Muscle of leg (tissue), 11 donors: ENCODE data around the gene FAM107B. TPM values are rescaled to one million over a fixed set of nuclear protein-coding genes. Genes with fewer than 3 reads are reported as not detected.
"Not testable (repeated sequence)": the region's sequence is repeated elsewhere in the genome, so short reads cannot be mapped to it uniquely, and the experiment has no call there.

Experiments
- DNase-seq: peaks from one replicate; pipeline ENCODE4 v3.0.0; 2013
- H3K27ac ChIP-seq: one replicate; pipeline ENCODE4 v1.5.1; 2013; ENCODE audit warnings: mild to moderate bottlenecking, low read length, control low read depth
- H3K27me3 ChIP-seq: one replicate; pipeline ENCODE4 v1.6.1; 2013; ENCODE audit warnings: low read length; ENCODE audit not compliant: control insufficient read depth, insufficient read depth
- H3K36me3 ChIP-seq: one replicate; pipeline ENCODE4 v1.6.1; 2013; ENCODE audit warnings: low read length; ENCODE audit not compliant: control insufficient read depth, insufficient read depth
- H3K4me1 ChIP-seq: one replicate; pipeline ENCODE4 v1.6.1; 2013; ENCODE audit warnings: low read length; ENCODE audit not compliant: control insufficient read depth, insufficient read depth
- H3K4me3 ChIP-seq: one replicate; pipeline ENCODE4 v1.5.1; 2013; ENCODE audit warnings: low read length, control low read depth
- H3K9me3 ChIP-seq: replicated peaks from 2 replicates; pipeline ENCODE4 v1.6.1; 2013; ENCODE audit warnings: low read depth, low read length; ENCODE audit not compliant: control insufficient read depth
- WGBS: methylation state at CpG from one replicate; pipeline ENCODE4 v1.1.5; 2013; ENCODE audit warnings: missing lambda C conversion rate; ENCODE audit not compliant: insufficient coverage; 5-methylcytosine and 5-hydroxymethylcytosine counted together
- polyA plus RNA-seq, 8 donors: library from polyadenylated mRNA; unstranded; fragments of 120-200 nt; gene quantifications; one replicate each; pipeline versions ENCODE4 v1.2.1 to v1.2.3, GENCODE V29; 2013; ENCODE audit warnings: inconsistent platforms in 1 of 8, low replicate concordance in 1 of 8; ENCODE audit not compliant: insufficient read length in 8 of 8, insufficient read depth in 1 of 8
- total RNA-seq: library from RNA; stranded (reverse); fragments of 120-200 nt; gene quantifications from one replicate; pipeline ENCODE4 v1.2.4, GENCODE V29; 2013

FAM107B gene
- total and polyA plus RNA-seq, 9 donors = 13.5 to 32.4 (median 18.7) TPM

DNA sequence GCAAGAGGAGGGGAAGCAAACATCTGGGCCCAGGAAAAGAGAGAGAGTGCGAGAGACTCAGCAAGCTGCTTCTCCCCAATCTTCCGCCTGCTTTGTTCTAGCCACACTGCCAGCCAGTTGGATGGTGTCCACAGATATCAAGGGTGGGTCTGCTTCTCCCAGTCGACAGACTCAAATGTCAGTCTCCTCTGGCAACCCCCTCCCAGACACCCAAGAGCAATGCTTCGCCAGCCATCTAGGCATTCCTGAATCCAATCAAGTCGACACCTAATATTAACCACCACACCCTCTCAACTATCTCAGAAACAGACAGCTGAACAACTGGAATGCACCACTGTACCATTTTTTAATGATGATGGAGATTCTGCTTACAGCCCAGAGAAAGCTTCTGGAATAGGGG, 57.1 kb downstream of the FAM107B start:
- H3K9me3 ChIP-seq = no peaks in the 10 kb centered on the region
- peaks cover 2% of the 10 kb centered on the region for H3K27me3 ChIP-seq
- peaks cover 3% of the 10 kb centered on the region for H3K4me1 ChIP-seq
- H3K4me3 ChIP-seq = no peak overlapping the region
- WGBS = 85% methylated on average over 4 of the region's 5 CpGs
- H3K36me3 ChIP-seq = no peaks in the 10 kb centered on the region
- no peak for DNase-seq
- H3K27ac ChIP-seq = no peak overlapping the region

- no peaks in the 10 kb centered on the region for H3K36me3 ChIP-seq
- H3K9me3 ChIP-seq = no peaks in the 10 kb centered on the region
- peaks cover 3% of the 10 kb centered on the region for H3K4me1 ChIP-seq
- no peaks in the 10 kb centered on the region for H3K27me3 ChIP-seq
- no peak overlapping the region for H3K4me3 ChIP-seq
- H3K27ac ChIP-seq = no peak overlapping the region
- no peak for DNase-seq
- no CpG with 5 or more reads among the region's 5 CpGs for WGBS
Measured at GRCh38 chr10:14712991-14713424, 61.7 kb downstream of the FAM107B start.

DNA sequence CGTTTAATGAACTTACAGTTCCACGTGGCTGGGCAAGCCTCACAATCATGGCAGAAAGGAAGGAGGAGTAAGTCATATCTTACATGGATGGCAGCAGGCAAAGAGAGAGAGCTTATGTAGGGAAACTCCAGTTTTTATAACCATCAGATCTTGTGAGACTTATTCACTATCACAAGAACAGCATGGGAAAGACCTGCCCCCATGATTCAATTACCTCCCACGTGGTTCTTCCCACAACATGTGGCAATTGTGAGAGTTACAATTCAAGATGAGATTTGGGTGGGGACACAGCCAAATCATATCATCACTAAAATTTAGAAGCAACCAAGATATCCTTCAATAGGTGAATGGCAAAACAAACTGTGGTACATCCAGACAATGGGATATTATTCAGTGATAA, 65.4 kb downstream of the FAM107B start:
- not testable (repeated sequence) for DNase-seq, H3K27me3 ChIP-seq, H3K4me1 ChIP-seq, H3K9me3 ChIP-seq, H3K27ac ChIP-seq, H3K36me3 ChIP-seq, H3K4me3 ChIP-seq
- WGBS = 100% methylated on average over 2 of the region's 3 CpGs

DNA sequence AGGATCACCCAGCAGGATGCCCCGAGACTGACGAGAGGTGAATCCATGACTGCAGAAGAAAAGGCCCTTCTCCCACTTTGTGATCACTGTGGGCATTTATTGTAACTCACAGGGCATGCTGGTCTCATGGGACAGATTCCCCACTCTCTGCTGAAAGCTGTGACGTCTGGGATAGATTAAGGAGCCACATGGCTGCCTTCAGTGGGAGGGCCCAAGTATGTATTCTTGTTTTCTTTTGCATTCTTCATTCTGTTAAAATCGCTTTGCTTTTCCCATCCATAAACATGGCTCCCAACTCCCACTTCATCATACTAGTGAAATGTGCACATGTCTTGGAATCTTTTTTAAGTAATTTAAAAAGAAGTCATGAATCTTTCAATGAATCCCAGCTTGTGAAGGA, 67.2 kb downstream of the FAM107B start:
- no peak overlapping the region for H3K4me3 ChIP-seq
- 73% methylated on average over 3 of the region's 4 CpGs for WGBS
- no peaks in the 10 kb centered on the region for H3K9me3 ChIP-seq

GRCh38 chr10:14705548-14706230, 69.0 kb downstream of the FAM107B start:
- no peak for DNase-seq
- no peaks in the 10 kb centered on the region for H3K4me1 ChIP-seq

More for the DNA sequence above, 67.2 kb downstream of the FAM107B start:
- DNase-seq = no peak
- Histone ChIP-seq H3K27me3 (no peaks in the 10 kb centered on the region), H3K4me1 (no peaks in the 10 kb centered on the region), H3K36me3 (no peaks in the 10 kb centered on the region), H3K27ac (no peak overlapping the region)

DNA sequence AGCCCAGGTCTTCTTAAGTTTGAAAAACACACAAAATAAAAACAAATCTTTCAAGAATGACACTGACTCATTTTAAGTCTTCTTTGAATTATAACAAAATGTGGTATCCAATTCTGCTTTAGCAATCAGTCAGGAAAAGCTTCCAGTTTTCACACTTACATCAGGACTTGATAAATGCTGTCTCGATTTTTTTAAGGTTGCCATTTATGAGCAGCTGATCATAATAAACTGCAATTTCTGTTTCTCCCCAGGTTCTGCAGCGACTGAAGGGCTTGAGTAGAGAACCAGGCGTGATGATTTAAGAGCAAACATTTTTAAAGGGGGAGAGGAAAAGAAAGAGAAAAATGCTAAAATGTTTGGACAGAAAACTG, 71.1 kb downstream of the FAM107B start:
- Histone ChIP-seq H3K27ac (no peak overlapping the region), H3K9me3 (no peaks in the 10 kb centered on the region), H3K4me3 (no peak overlapping the region), H3K4me1 (peaks cover 2% of the 10 kb centered on the region), H3K27me3 (no peaks in the 10 kb centered on the region), H3K36me3 (no peaks in the 10 kb centered on the region)
- WGBS = 40% methylated on average over 2 of the region's 3 CpGs
- no peak for DNase-seq

More at GRCh38 chr10:14705548-14706230, 69.0 kb downstream of the FAM107B start:
- Histone ChIP-seq H3K27me3 (no peaks in the 10 kb centered on the region), H3K4me3 (no peak overlapping the region), H3K9me3 (no peaks in the 10 kb centered on the region), H3K36me3 (no peaks in the 10 kb centered on the region), H3K27ac (no peak overlapping the region)
- 59% methylated on average over 3 of the region's 5 CpGs for WGBS

- H3K27ac ChIP-seq = no peak overlapping the region
- WGBS = 83% methylated on average over 6 of the region's 7 CpGs
- no peak for DNase-seq
- H3K9me3 ChIP-seq = no peaks in the 10 kb centered on the region
- H3K4me1 ChIP-seq = peaks cover 2% of the 10 kb centered on the region
- no peaks in the 10 kb centered on the region for H3K36me3 ChIP-seq
- H3K4me3 ChIP-seq = no peak overlapping the region
- no peaks in the 10 kb centered on the region for H3K27me3 ChIP-seq
Measured at GRCh38 chr10:14701466-14701865, 73.2 kb downstream of the FAM107B start.

GRCh38 chr10:14700546-14700945, 74.2 kb downstream of the FAM107B start:
- Histone ChIP-seq H3K27ac (no peak overlapping the region), H3K4me1 (peaks cover 2% of the 10 kb centered on the region), H3K27me3 (no peaks in the 10 kb centered on the region), H3K9me3 (no peaks in the 10 kb centered on the region), H3K4me3 (no peak overlapping the region), H3K36me3 (no peaks in the 10 kb centered on the region)
- WGBS = no CpG with 5 or more reads among the region's 1 CpG
- DNase-seq = peak; percentile 37

DNA sequence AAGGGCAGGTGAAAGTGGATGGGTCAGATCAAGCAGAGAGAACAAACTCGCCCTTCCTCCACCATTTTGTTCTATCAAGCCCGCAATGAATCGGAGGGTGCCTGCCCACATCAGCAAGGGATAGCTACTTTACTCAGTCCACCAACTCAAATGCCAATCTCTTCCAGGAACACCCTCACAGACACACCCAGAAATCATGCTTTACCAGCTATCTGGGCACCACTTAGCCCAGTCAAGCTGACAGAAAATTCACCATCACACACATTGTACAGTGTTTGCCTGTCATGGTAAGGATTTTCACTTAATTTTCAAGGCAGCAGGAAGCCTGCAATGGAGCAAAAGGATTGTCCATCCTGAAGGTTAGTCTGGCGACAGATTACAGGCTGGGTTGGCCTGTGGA, 75.2 kb downstream of the FAM107B start:
- DNase-seq = no peak
- Histone ChIP-seq H3K27me3 (no peaks in the 10 kb centered on the region), H3K36me3 (no peaks in the 10 kb centered on the region), H3K9me3 (no peaks in the 10 kb centered on the region), H3K27ac (no peak overlapping the region), H3K4me1 (peaks cover 2% of the 10 kb centered on the region), H3K4me3 (no peak overlapping the region)
- WGBS = 100% methylated on average over 3 of the region's 4 CpGs

DNA sequence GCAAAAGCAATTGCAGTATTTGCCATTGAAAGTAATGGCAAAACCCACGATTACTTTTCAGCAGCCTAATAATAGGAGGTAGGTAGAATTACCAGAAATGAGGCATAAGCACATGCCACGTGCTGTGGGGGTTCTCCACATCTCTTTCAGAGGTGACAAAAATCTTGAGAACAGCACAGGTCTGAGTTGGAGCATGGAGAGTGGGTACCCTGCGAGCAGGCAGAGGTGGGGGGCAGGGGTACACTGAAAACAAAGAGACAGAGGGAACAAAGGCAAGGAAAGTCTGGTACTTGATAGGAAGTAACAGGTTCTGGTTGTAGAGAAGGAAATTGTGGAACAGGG, 75.9 kb downstream of the FAM107B start:
- Histone ChIP-seq H3K9me3 (no peaks in the 10 kb centered on the region), H3K36me3 (no peaks in the 10 kb centered on the region), H3K4me1 (peaks cover 2% of the 10 kb centered on the region), H3K27ac (no peak overlapping the region), H3K27me3 (no peaks in the 10 kb centered on the region), H3K4me3 (no peak overlapping the region)
- 42% methylated on average over 3 of the region's 3 CpGs for WGBS
- DNase-seq = no peak
